Neural progenitor cell (in vitro differentiated cells): ENCODE data around the gene LGR6. TPM values are rescaled to one million over a fixed set of nuclear protein-coding genes. Genes with fewer than 3 reads are reported as not detected.

Source experiments
- DNase-seq: peaks from one replicate; pipeline ENCODE4 v3.0.0-alpha.2; 2016; ENCODE audit warnings: low spot score
- H2AFZ ChIP-seq: fragments of 200-600 bp; sonication (generic); replicated peaks from 2 replicates; pipeline ENCODE4 v1.6.1; 2016; ENCODE audit warnings: antibody characterized with exemption
- H3F3A ChIP-seq: fragments of 200-600 bp; sonication (generic); 2 replicates; pipeline ENCODE4 v1.6.1; 2016; ENCODE audit warnings: antibody characterized with exemption, low read depth
- H3K27ac ChIP-seq: fragments of 200-600 bp; sonication (generic); 2 replicates; pipeline ENCODE4 v1.5.1; 2016; ENCODE audit warnings: mild to moderate bottlenecking
- H3K27me3 ChIP-seq: fragments of 200-600 bp; sonication (generic); 2 replicates; pipeline ENCODE4 v1.6.1; 2016; ENCODE audit warnings: mild to moderate bottlenecking, moderate library complexity
- H3K36me3 ChIP-seq: fragments of 200-600 bp; sonication (generic); 2 replicates; pipeline ENCODE4 v1.5.1; 2016
- H3K4me1 ChIP-seq: fragments of 200-600 bp; sonication (generic); 2 replicates; pipeline ENCODE4 v1.6.1; 2016; ENCODE audit warnings: mixed run types
- H3K4me2 ChIP-seq: fragments of 200-600 bp; sonication (generic); 2 replicates; pipeline ENCODE4 v1.6.1; 2016
- H3K4me3 ChIP-seq: fragments of 200-600 bp; sonication (generic); 2 replicates; pipeline ENCODE4 v1.5.1; 2016
- H3K79me2 ChIP-seq: fragments of 200-600 bp; sonication (generic); 2 replicates; pipeline ENCODE4 v1.6.1; 2016; ENCODE audit warnings: low read depth
- H3K9ac ChIP-seq: fragments of 200-600 bp; sonication (generic); 2 replicates; pipeline ENCODE4 v1.6.1; 2016
- H3K9me3 ChIP-seq: fragments of 200-600 bp; sonication (generic); 2 replicates; pipeline ENCODE4 v1.5.1; 2016; ENCODE audit warnings: low read depth
- H4K20me1 ChIP-seq: fragments of 200-600 bp; sonication (generic); 2 replicates; pipeline ENCODE4 v1.6.1; 2016; ENCODE audit warnings: low read depth
- H3K27ac Mint-ChIP-seq: 3 replicates; pipeline ENCODE4 v1.8.0; 2021; ENCODE audit warnings: mixed read lengths
- H3K27me3 Mint-ChIP-seq: 2 replicates; pipeline ENCODE4 v1.8.0; 2022; ENCODE audit warnings: low read depth, mild to moderate bottlenecking, inconsistent platforms, moderate library complexity, mixed read lengths; ENCODE audit not compliant: insufficient read depth
- H3K36me3 Mint-ChIP-seq: 3 replicates; pipeline ENCODE4 v1.8.0; 2021; ENCODE audit warnings: mixed read lengths
- H3K4me1 Mint-ChIP-seq: 3 replicates; pipeline ENCODE4 v1.8.0; 2021; ENCODE audit warnings: mixed read lengths
- H3K4me3 Mint-ChIP-seq: 3 replicates; pipeline ENCODE4 v1.8.0; 2021; ENCODE audit warnings: mild to moderate bottlenecking, moderate library complexity, mixed read lengths
- H3K9me3 Mint-ChIP-seq: 3 replicates; pipeline ENCODE4 v1.8.0; 2020; ENCODE audit warnings: mixed read lengths
- CTCF ChIP-seq: fragments of 200-600 bp; sonication (generic); IDR thresholded peaks from 2 replicates; pipeline ENCODE4 v1.5.1; 2017; ENCODE audit warnings: antibody characterized with exemption, mild to moderate bottlenecking
- EZH2 ChIP-seq: fragments of 200-600 bp; sonication (generic); IDR thresholded peaks from 2 replicates; pipeline ENCODE4 v1.6.1; 2017; ENCODE audit warnings: antibody characterized with exemption, mild to moderate bottlenecking, moderate library complexity
- EZH2phosphoT487 ChIP-seq: fragments of 200-600 bp; sonication (generic); IDR thresholded peaks from 2 replicates; pipeline ENCODE4 v1.6.1; 2017; ENCODE audit warnings: antibody characterized with exemption
- total RNA-seq: library from RNA; depleted of rRNA; stranded (reverse); fragments of >200 nt; gene quantifications from 2 replicates; pipeline ENCODE4 v1.2.3, GENCODE V29; 2015; ENCODE audit warnings: low replicate concordance

Gene LGR6
- total RNA-seq, 1 donor from 2014 or later, result not detected

GRCh38 chr1:202221911-202222909 lies 28.6 kb downstream of the LGR6 start:
- Histone ChIP-seq H3K4me1 (peaks cover 13% of the 10 kb centered on the region), H3K9me3 (no peaks in the 10 kb centered on the region), H3K27ac (no peak overlapping the region), H3K36me3 (no peaks in the 10 kb centered on the region), H3K27me3 (no peaks in the 10 kb centered on the region), H3K79me2 (no peaks in the 10 kb centered on the region), H3F3A (no peaks in the 10 kb centered on the region), H4K20me1 (no peaks in the 10 kb centered on the region), H2AFZ (peak overlapping the region; percentile 78), H3K9ac (no peak overlapping the region), H3K4me3 (no peak overlapping the region), H3K4me2 (no peak overlapping the region)
- no peaks in the 10 kb centered on the region for H3K9me3 Mint-ChIP-seq
- no peak overlapping the region for H3K4me3 Mint-ChIP-seq
- TF ChIP-seq EZH2 (no peak), CTCF (no peak), EZH2phosphoT487 (no peak)
- peaks cover 26% of the 10 kb centered on the region for H3K4me1 Mint-ChIP-seq
- peak overlapping the region; percentile 69 for H3K27ac Mint-ChIP-seq
- no peaks in the 10 kb centered on the region for H3K36me3 Mint-ChIP-seq
- DNase-seq, result no peak
- H3K27me3 Mint-ChIP-seq, result peaks cover 16% of the 10 kb centered on the region

GRCh38 chr1:202223121-202223860 lies 29.7 kb downstream of the LGR6 start:
- Histone ChIP-seq H3K4me1 (peaks cover 8% of the 10 kb centered on the region), H3K4me3 (no peak overlapping the region), H4K20me1 (no peaks in the 10 kb centered on the region), H3K9ac (no peak overlapping the region), H3K4me2 (no peak overlapping the region), H2AFZ (no peak overlapping the region), H3F3A (no peaks in the 10 kb centered on the region), H3K36me3 (no peaks in the 10 kb centered on the region), H3K27ac (no peak overlapping the region), H3K9me3 (no peaks in the 10 kb centered on the region), H3K79me2 (no peaks in the 10 kb centered on the region), H3K27me3 (no peaks in the 10 kb centered on the region)
- H3K4me3 Mint-ChIP-seq, result no peak overlapping the region
- TF ChIP-seq CTCF (no peak), EZH2phosphoT487 (no peak), EZH2 (no peak)
- H3K36me3 Mint-ChIP-seq, result no peaks in the 10 kb centered on the region
- no peak overlapping the region for H3K27ac Mint-ChIP-seq
- no peaks in the 10 kb centered on the region for H3K9me3 Mint-ChIP-seq
- peaks cover 21% of the 10 kb centered on the region for H3K4me1 Mint-ChIP-seq
- peaks cover 16% of the 10 kb centered on the region for H3K27me3 Mint-ChIP-seq
- DNase-seq, result no peak

GRCh38 chr1:202224453-202224852 lies 30.9 kb downstream of the LGR6 start:
- Histone ChIP-seq H3K4me2 (no peak overlapping the region), H4K20me1 (no peaks in the 10 kb centered on the region), H3K27ac (no peak overlapping the region), H3K79me2 (no peaks in the 10 kb centered on the region), H3K4me1 (peaks cover 8% of the 10 kb centered on the region), H3K9ac (no peak overlapping the region), H3K4me3 (no peak overlapping the region), H3K36me3 (no peaks in the 10 kb centered on the region), H3K9me3 (no peaks in the 10 kb centered on the region), H3F3A (no peaks in the 10 kb centered on the region), H3K27me3 (no peaks in the 10 kb centered on the region), H2AFZ (no peak overlapping the region)
- H3K27ac Mint-ChIP-seq, result peak overlapping the region; percentile 25
- no peaks in the 10 kb centered on the region for H3K36me3 Mint-ChIP-seq
- peaks cover 16% of the 10 kb centered on the region for H3K27me3 Mint-ChIP-seq
- peaks cover 21% of the 10 kb centered on the region for H3K4me1 Mint-ChIP-seq
- no peak overlapping the region for H3K4me3 Mint-ChIP-seq
- TF ChIP-seq EZH2, result no peak
- TF ChIP-seq CTCF, result no peak
- TF ChIP-seq EZH2phosphoT487, result no peak
- H3K9me3 Mint-ChIP-seq, result no peaks in the 10 kb centered on the region
- DNase-seq, result no peak
